ENCODE data around the gene SRGAP1. TPM values are rescaled to one million over a fixed set of nuclear protein-coding genes. Genes with fewer than 3 reads are reported as not detected.
A peak's percentile ranks its signal among the peaks of the same experiment; 100 is the strongest.

SRGAP1 gene
- polyA plus RNA-seq, 1 donor (not counting 4 experiments of a cell fraction or from before 2014, with no cell fraction given): 4.5 TPM

DNA sequence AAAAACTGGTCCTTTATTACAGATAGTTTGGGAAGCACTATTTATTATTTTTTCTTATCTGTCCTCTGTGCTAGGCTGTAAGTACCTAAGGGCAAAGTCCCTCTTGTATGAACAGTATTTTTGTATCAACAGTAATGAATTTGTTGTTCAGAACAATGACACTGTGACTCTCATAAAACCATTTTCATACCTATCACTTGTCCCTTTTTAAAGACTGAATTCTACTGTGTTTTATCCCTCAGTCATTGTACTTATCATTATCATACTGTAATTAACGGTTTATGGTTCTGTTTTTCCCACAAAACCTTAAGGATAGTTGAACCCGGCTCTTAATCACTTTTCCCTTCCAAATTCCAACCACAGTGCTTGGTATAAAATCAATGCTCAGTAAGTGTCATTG is 69.4 kb downstream of the SRGAP1 start:
- no peaks in the 10 kb centered on the region for H4K20me1 ChIP-seq (ENCODE audit: control insufficient read depth, extremely low read depth, insufficient read depth, low read length)
- peaks cover 45% of the 10 kb centered on the region for H3K79me2 ChIP-seq (ENCODE audit: control insufficient read depth, insufficient read depth, low read length)
- no peak overlapping the region for H2AFZ ChIP-seq (ENCODE audit: control insufficient read depth, low read length)
- dilution Hi-C loops (cut with MboI; ENCODE audit: extremely low pct_ligation_motif_present, low sequenced_read_pairs): no loop called here
- DNase-seq (ENCODE audit: low read depth, low spot score) (no peak), FAIRE-seq (no peak)
- H3K27me3 ChIP-seq (ENCODE audit: control insufficient read depth, extremely low read depth, insufficient read depth, low read length): no peaks in the 10 kb centered on the region
- no peak for TF ChIP-seq CTCF (optimal IDR thresholded peaks at IDR 0.05 in 1 of 3, IDR thresholded peaks at IDR 0.05 in 1 of 3, conservative IDR thresholded peaks at IDR 0.05 in 1 of 3; ENCODE audit: extremely low read depth in 1 of 3, insufficient read depth in 2 of 3, low read length in 3 of 3)
- no peak for TF ChIP-seq EZH2 (IDR thresholded peaks at IDR 0.05; ENCODE audit: low read length)
- peaks cover 41% of the 10 kb centered on the region for H3K4me1 ChIP-seq (ENCODE audit: control insufficient read depth, extremely low read depth, insufficient read depth, low read length)
- no peaks in the 10 kb centered on the region for H3K36me3 ChIP-seq (ENCODE audit: control insufficient read depth in 2 of 2, extremely low read depth in 1 of 2, insufficient read depth in 2 of 2, low read length in 2 of 2)
- no peak overlapping the region for H3K4me2 ChIP-seq (ENCODE audit: control insufficient read depth, extremely low read depth, insufficient read depth, low read depth, low read length)
- H3K27ac ChIP-seq (ENCODE audit: control insufficient read depth, insufficient read depth, low read length): no peak overlapping the region
- no peaks in the 10 kb centered on the region for H3K9me1 ChIP-seq (ENCODE audit: control insufficient read depth, extremely low read depth, insufficient read depth, low read length)
- no peak overlapping the region for H3K4me3 ChIP-seq (ENCODE audit: control insufficient read depth in 2 of 3, extremely low read depth in 1 of 3, insufficient read depth in 2 of 3, low read depth in 1 of 3, low read length in 3 of 3)
- H3K9ac ChIP-seq (ENCODE audit: control insufficient read depth, extremely low read depth, insufficient read depth, low read length): no peak overlapping the region
- H3K9me3 ChIP-seq (ENCODE audit: control insufficient read depth, low read depth, low read length): no peaks in the 10 kb centered on the region

GRCh38 chr12:63915105-63915800 is 70.8 kb downstream of the SRGAP1 start:
- Histone ChIP-seq H2AFZ (ENCODE audit: control insufficient read depth, low read length) (no peak overlapping the region), H3K36me3 (ENCODE audit: control insufficient read depth in 2 of 2, extremely low read depth in 1 of 2, insufficient read depth in 2 of 2, low read length in 2 of 2) (peaks cover 0 to 3% of the 10 kb centered on the region in 2 experiments), H3K9me1 (ENCODE audit: control insufficient read depth, extremely low read depth, insufficient read depth, low read length) (no peaks in the 10 kb centered on the region), H3K79me2 (ENCODE audit: control insufficient read depth, insufficient read depth, low read length) (peaks cover 43% of the 10 kb centered on the region), H3K9me3 (ENCODE audit: control insufficient read depth, low read depth, low read length) (no peaks in the 10 kb centered on the region), H3K27ac (ENCODE audit: control insufficient read depth, insufficient read depth, low read length) (peak overlapping the region; percentile 97), H3K4me2 (ENCODE audit: control insufficient read depth, extremely low read depth, insufficient read depth, low read depth, low read length) (peak overlapping the region; percentile 64), H3K4me3 (ENCODE audit: control insufficient read depth in 2 of 3, extremely low read depth in 1 of 3, insufficient read depth in 2 of 3, low read depth in 1 of 3, low read length in 3 of 3) (peak overlapping the region in 1 of 3 experiments; percentile 33), H3K4me1 (ENCODE audit: control insufficient read depth, extremely low read depth, insufficient read depth, low read length) (peaks cover 49% of the 10 kb centered on the region), H4K20me1 (ENCODE audit: control insufficient read depth, extremely low read depth, insufficient read depth, low read length) (no peaks in the 10 kb centered on the region), H3K27me3 (ENCODE audit: control insufficient read depth, extremely low read depth, insufficient read depth, low read length) (no peaks in the 10 kb centered on the region), H3K9ac (ENCODE audit: control insufficient read depth, extremely low read depth, insufficient read depth, low read length) (peak overlapping the region; percentile 24)
- DNase-seq (ENCODE audit: low read depth, low spot score): no peak
- TF ChIP-seq EZH2 (IDR thresholded peaks at IDR 0.05; ENCODE audit: low read length): no peak
- no peak for TF ChIP-seq CTCF (optimal IDR thresholded peaks at IDR 0.05 in 1 of 3, IDR thresholded peaks at IDR 0.05 in 1 of 3, conservative IDR thresholded peaks at IDR 0.05 in 1 of 3; ENCODE audit: extremely low read depth in 1 of 3, insufficient read depth in 2 of 3, low read length in 3 of 3)
- dilution Hi-C loops (cut with MboI; ENCODE audit: extremely low pct_ligation_motif_present, low sequenced_read_pairs): no loop called here
- no peak for FAIRE-seq
